Loucy (cell line): ENCODE measurements around the gene DKK3.

ENCODE experiments used
- CTCF ChIP-seq: fragments of 200-600 bp; sonication (generic); conservative IDR thresholded peaks from 2 replicates; pipeline ENCODE4 v1.5.1; 2014; ENCODE audit warnings: mild to moderate bottlenecking, antibody characterized with exemption, low read length
- EZH2phosphoT487 ChIP-seq: fragments of 200-600 bp; IDR thresholded peaks from 2 replicates; pipeline ENCODE4 v1.6.1; 2018; ENCODE audit warnings: antibody characterized with exemption, mild to moderate bottlenecking, moderate library complexity, borderline replicate concordance

GRCh38 chr11:11997049-11997322 is 11.4 kb downstream of the DKK3 start:
- no peak for TF ChIP-seq CTCF
- no peak for TF ChIP-seq EZH2phosphoT487
